Activated CD4-positive, CD25-positive, alpha-beta regulatory T cell (primary cell): ENCODE results near the gene MAP6.

Source experiments
- DNase-seq, 4 experiments: peaks; one replicate each; lab custom pipeline; 2025; lab: John Stamatoyannopoulos, UW

MAP6 gene

GRCh38 chr11:75567971-75568370 lies 100.9 kb downstream of the MAP6 start:
- no peak for DNase-seq

- DNase-seq = no peak
Observed at GRCh38 chr11:75566763-75567279, 102.0 kb downstream of the MAP6 start.

GRCh38 chr11:75565916-75566762 lies 102.7 kb downstream of the MAP6 start:
- DNase-seq = no peak

- DNase-seq = no peak
Observed at GRCh38 chr11:75565221-75565814, 103.5 kb downstream of the MAP6 start.

GRCh38 chr11:75563978-75564552 lies 104.8 kb downstream of the MAP6 start:
- DNase-seq = no peak

- DNase-seq = no peak
Observed at GRCh38 chr11:75563501-75563977, 105.3 kb downstream of the MAP6 start.

GRCh38 chr11:75562836-75563484 lies 105.9 kb downstream of the MAP6 start:
- DNase-seq = no peak

- peak in 3 of 4 experiments; percentile 32 to 47 (median 47) for DNase-seq
Observed at GRCh38 chr11:75562048-75562835, 106.6 kb downstream of the MAP6 start, which contains the start of gene SERPINH1. Gene SERPINH1, plus strand, starts transcription at chr11:75562253. Its CDS starts 4,097 bp downstream, at chr11:75566350.

GRCh38 chr11:75561426-75562047 lies 107.3 kb downstream of the MAP6 start:
- DNase-seq = no peak

GRCh38 chr11:75560644-75561043 lies 108.2 kb downstream of the MAP6 start:
- no peak for DNase-seq

GRCh38 chr11:75558939-75559843 lies 109.6 kb downstream of the MAP6 start:
- DNase-seq = no peak

GRCh38 chr11:75557666-75558494 lies 111.0 kb downstream of the MAP6 start:
- DNase-seq = no peak

- no peak for DNase-seq
Observed at GRCh38 chr11:75556275-75556674, 112.6 kb downstream of the MAP6 start.

- DNase-seq = no peak
Observed at GRCh38 chr11:75555079-75555811, 113.6 kb downstream of the MAP6 start.

- no peak for DNase-seq
Observed at GRCh38 chr11:75554258-75555022, 114.4 kb downstream of the MAP6 start.

GRCh38 chr11:75553889-75554257 lies 115.0 kb downstream of the MAP6 start:
- DNase-seq = no peak

GRCh38 chr11:75553182-75553581 lies 115.7 kb downstream of the MAP6 start:
- DNase-seq = no peak
